NCI-H2029 treated with DMSO at 0.1 percent for 48 hours (cell line): ENCODE data around the gene EIF2S2.

Experiments
- DNase-seq: peaks from one replicate; lab custom pipeline; 2025; lab: John Stamatoyannopoulos, UW

The EIF2S2 gene

DNA sequence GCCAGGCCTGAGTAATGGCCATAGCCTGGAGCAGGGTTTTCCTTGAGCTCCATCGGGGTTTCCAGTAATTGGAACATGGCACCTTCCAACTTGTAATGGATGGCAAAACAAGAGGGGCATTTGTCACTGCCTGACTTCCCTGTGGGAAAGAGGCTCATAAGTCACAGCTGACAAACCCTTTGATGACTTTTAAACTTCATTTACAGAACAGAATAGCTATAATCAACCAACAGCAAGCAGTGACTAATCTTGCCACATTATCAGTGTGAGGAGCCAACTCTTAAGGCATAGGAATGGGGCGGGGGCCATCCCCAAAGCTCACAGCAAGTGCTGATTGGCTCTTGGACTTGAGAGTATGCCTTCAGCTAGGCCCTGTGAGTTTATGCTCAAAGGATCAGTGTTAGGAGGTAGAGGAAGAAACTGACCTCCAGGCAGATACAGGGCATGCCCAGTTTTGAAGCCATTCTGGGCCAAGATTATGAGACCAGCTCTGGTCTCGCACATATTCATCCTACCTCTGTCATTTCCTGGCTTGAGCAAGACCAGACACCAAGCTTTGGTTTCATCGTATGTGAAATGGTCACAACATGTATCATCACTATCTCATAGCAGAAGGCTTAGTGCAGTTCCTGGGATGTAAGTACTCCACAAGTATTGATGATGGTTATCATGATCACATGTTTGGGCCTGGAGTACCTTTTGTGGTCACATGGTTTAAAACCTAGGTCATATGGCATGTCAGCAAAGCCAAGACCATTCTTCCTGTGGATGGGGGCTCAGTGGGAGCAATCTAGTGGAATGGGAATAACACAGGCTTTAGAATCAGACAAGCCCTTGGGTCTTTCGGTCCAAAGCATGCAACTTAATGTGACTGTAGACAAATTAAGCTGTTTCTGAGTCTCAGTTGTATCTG lies 49.2 kb downstream of the EIF2S2 start:
- DNase-seq = no peak

- no peak for DNase-seq
Observed at GRCh38 chr20:34061695-34062094, 50.3 kb downstream of the EIF2S2 start.

GRCh38 chr20:34060970-34061369 lies 51.1 kb downstream of the EIF2S2 start:
- no peak for DNase-seq

DNA sequence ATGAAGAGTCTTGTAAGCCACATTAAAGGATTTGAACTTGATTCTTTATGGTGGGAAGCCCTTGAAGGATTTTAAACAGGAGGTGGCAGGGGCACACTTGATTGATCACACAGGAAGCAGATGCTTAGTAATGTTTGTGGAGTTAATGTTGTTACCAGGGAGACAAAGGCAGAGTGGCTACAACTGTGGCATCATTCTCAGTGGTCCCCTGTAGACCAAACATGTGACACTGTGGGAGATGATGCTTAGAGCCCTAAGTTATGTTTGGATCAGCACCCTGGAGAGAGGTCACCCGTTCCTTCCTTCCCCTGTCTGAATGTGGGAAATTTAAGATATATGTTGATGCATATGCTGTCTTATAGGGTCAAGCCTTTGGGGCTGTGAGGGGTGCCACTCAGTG lies 53.2 kb downstream of the EIF2S2 start:
- no peak for DNase-seq

DNA sequence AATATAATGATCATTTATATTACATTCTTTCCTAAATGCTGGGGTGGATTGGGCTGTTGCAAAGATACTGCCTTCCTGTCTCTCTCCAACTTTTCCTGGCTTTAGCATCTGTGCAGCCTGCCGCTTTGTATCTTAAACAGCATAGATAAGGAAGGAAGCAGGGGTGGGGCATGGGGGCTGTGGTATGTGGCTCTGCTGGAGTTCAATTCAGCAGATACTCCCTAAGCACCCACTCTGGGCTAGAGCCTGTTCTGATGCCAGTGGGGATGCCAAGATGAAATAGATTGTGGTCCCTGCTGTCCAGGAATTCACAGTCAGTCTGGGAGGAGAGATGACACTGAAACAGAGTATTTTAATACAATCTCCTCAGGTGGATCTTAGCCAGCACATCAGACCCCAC lies 56.8 kb downstream of the EIF2S2 start:
- no peak for DNase-seq

DNA sequence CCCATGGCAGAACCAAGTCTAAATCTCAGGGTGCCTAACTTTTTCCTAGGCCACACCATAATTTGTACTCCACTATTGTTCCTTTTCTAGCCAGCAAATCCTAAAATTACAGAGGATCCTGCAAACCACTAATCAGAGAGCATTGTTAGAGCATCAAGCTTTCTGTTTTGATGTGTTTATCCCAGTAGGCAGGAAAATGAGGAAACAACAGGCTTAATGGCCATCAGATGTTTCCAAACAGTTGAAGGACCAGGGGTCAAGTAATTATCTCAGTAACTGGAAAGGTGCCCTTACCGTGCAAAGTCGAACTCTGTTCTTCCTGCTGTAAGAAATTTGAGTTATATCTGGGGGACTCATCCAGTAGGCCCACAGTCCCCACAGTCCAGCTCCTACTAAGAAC lies 59.6 kb downstream of the EIF2S2 start:
- DNase-seq = no peak

DNA sequence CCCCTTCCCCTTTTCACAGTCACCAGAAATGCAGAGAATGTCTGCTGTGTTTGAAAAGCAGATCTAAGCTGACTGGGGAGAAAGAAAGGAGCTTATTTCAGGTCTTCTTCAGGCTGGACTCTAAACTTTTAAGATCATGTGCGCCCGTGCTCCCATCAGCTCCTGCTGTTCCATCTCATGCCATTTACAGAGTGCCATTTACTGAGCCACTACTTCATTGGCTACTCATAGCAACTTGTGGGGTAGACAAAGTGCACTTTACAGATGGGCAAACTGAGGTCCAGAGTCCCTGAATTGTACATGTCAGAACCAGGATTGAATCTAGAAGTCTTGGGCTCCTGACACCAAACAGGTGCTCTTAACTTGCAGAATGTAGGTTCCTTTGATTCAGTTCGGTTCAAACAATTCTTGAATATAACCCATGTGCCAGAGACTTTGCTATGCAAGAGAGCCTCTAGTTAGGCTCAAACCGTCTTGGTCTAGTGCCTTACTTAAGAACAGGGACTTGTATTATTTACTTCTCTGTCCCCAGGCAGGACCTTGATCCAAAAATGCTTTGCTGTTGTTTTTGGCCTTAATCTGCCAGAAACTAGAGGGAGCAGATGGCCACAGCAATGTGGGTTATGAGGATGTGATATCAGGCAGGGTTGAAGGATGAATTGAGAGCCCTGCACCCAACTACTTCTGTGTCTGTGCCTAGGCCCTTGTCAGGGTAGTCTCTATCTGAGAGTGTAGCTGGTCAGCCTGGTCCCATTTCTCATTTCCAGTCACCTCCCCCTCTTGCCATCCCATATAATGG lies 61.9 kb downstream of the EIF2S2 start:
- no peak for DNase-seq

DNA sequence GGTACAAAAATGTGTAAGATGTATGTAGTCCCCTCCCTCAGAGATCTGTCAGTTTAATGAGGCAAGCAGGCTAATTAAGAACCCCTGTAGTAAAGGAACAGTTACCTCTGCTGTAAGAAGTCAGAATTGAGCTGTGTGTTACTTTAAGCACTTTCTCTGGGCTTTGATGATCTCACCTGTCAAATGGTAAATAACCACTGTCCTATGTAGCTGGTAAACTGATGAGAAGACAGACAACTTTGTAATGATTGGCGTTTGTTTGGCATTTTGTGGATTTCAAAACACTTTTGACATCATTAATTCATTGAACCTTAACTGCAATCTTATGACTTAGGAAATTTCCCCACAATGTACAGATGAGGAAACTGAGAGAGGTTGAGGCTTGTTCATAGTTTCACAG lies 62.7 kb downstream of the EIF2S2 start:
- DNase-seq = no peak

- no peak for DNase-seq
Observed at GRCh38 chr20:34047917-34048316, 64.1 kb downstream of the EIF2S2 start.

- DNase-seq = no peak
Observed at GRCh38 chr20:34047010-34047687, 64.9 kb downstream of the EIF2S2 start.

- no peak for DNase-seq
Observed at GRCh38 chr20:34045930-34046725, 65.9 kb downstream of the EIF2S2 start.

GRCh38 chr20:34045294-34045693 lies 66.7 kb downstream of the EIF2S2 start:
- peak; percentile 38 for DNase-seq

GRCh38 chr20:34043025-34043424 lies 69.0 kb downstream of the EIF2S2 start:
- DNase-seq = no peak

DNA sequence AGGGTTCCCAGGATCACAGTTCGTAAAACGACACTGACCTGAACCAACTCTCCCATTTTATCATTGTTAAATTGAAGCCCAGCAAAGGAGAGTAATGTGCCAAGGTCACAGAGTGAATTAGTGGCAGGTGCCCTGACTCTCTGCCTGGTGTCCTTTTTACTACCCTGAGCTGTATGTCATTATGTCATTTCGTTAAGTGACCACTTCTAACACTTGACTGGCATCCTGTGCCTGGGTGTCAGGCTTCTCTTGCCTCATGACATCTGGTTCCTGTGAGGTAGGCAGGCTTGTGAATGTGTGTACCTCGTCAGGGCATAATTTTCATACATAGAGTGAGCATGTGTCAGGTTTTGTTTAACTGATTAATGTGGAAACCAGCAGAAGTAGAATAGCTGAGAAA lies 69.8 kb downstream of the EIF2S2 start:
- peak; percentile 94 for DNase-seq

DNA sequence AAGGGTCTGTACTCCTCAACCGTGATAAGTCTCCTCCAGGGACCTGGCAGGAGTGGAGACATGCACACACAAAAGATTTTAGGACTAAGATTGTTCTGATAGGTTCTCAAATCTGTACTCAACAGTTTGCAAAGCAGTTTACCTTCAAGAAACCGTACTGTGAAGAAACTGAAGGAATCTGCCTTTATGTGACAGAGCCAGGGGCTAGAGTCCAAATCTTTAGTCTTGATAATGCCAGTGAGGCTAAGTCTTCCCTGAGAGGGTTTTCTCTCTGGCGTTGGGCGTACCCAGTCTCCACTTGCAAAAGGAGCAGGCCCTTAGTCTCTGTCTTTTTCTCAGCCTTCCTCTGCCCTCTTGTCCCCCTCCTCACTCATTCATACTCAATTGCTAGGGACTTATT lies 70.8 kb downstream of the EIF2S2 start:
- DNase-seq = no peak

DNA sequence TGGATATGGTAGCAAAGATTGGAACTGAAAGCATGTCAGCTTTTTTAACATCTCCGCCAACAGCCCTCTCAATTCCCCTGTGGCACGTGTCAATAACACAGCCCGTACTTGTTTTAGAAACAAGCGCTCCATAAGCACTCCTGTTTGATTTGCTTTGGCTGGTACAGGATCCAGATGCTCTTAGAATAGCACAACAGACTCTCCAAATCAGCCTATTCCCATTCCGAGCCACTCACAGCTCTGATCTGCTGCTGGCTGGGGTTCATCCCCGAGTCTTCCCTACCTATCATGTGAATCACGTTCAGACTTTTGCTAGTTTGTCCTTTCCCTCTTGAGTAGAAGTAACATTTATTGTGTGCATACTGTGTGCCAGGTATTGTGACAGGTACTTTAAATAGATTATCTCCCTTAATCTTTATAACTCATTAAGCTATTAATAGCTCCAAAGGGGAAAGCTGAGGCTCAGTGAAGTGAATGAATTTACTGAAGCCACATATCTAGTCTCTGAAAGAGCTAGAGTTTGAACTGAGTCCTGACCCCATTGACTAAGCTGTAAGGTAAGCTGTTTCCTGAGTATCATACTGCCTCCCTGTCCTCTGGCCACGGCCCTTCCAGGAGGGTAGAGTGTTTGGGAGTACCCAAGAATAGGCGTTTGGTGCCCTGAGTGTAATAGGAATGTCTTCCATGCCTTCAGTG lies 71.6 kb downstream of the EIF2S2 start:
- peak; percentile 79 for DNase-seq
